ENCODE results near the gene DDR2.
A peak's percentile ranks its signal among the peaks of the same experiment; 100 is the strongest.
"Not testable (repeated sequence)": the region's sequence is repeated elsewhere in the genome, so short reads cannot be mapped to it uniquely, and the experiment has no call there.

DDR2 gene

DNA sequence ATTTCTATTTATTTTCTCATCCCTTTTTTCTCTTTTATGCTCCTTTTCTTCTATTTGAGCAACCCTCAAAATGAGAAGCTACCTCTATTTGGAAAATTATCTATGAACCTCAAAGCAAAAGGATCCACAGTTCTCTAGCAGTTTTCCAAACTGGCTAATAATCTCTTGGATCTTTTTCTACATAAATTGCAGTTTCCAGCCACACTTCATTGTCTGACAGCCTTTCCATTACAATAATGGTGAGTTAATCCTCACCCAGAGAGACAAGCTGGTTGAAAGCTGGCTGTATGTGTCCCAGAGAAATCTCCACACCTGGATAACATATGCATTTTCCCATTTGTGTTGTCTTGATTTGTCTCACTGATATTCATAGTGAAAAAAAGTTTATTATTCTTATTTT lies 141.7 kb downstream of the DDR2 start:
- DNase-seq (ENCODE audit: low read depth) = no peak

DNA sequence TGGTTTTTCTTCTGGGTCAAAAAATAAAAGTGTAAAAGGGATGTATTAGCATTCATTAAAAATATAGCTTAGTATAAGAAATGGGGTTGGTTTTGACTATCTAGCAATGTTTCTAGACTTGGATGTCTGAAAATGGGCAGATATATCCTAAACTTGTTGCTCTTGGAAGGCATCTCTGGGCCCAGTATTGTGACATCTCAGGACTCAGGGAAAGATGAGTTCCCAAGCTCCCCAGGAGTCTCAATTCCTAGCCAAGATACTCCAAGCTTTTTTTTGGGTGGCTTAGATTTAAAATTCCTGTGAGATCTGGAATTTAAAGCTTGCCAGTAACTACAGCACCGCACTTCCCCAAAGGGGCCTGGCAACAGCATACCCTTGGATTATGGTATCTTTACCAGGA lies 146.8 kb downstream of the DDR2 start:
- DNase-seq (ENCODE audit: low read depth) = no peak

DNA sequence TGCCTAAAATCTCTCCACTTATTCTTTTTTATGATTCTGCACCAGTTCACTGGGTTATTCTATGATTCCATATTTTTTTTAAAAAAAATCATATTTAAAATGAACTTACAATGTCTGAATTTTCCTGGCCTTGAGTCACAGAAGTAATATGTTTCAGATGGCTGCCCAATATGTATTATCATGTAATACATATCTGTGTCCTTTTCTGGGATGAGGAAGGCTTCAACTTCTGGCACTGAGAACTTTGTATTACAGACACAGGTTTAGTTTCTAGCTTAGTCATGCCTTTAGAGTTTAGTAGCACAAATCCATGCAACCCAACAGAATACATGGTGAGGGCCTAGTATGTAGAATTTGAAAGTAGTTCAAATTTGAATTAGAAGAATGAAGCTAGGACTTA lies 150.4 kb downstream of the DDR2 start:
- no peak for DNase-seq (ENCODE audit: low read depth)

DNA sequence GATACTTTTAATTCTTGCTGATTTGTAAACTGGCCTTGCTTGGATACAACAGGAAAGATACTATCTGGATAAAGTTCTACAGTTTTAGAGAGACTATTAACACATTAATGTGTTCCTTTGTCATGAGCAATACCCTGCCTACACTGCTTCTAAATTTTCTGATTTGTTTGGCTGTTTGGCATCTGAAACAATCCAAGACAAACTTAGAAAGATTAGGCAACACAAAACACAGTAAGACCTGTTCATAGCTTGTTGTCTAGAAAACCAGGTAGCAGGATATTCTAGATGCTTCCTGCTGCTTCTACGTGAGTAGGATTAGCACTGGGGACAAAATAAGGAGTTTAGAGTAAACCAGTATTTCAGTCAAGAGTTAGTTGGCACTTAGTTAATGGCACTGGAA lies 152.7 kb downstream of the DDR2 start:
- DNase-seq (ENCODE audit: low read depth) = not testable (repeated sequence)

DNA sequence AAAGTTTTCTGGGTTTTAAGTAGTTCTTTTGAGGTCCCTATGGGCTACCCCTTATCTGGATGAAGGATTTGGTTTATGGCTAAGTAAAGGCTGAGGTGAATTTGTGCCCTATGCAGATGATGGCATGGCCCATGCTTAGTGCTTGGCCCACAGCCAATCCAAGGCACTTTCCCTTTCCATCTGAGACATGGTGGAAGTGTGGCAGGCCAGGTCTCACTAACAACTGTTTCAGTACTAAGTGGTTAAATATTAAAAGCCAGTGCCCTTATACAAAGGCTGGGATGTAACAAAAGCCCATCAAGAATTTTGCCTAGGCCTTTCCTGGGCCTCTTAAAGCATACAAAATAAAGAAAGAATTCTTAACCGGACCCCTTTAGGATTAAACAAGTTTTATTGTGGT lies 156.5 kb downstream of the DDR2 start:
- not testable (repeated sequence) for DNase-seq (ENCODE audit: low read depth)

DNA sequence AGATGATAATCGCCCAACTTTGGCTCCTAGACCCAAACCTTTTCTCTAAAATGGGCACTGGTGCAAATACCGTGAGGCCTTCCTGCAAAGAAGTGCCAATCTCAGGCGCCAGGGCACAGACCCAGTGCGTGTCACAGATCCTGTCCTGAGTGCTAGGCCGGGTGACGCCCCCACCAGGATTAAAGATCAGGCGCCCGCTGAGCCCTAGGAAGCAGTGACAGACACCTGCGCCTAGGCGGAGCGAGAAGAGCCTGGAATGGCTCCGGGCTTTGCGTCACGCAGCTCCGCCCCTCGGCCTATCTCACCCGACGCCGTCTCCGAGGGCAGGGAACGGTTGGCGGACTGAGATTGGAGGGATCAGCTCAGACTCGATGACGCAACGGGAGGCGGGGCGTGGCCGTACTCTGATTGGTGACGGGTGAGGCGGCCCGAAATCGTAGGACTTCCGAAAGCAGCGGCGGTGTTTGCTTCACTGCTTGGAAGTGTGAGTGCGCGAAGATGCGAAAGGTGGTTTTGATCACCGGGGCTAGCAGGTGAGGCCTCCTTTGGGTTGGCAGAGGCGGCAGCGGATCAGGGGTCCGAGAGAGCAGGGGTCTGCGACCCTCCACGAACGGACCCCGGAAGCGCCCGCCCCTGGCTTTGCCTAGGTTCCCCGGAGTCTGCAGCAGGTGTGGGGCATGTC lies 158.2 kb downstream of the DDR2 start, which contains the start of gene HSD17B7:
Gene HSD17B7, plus strand, starts transcription at position 400 of the 682 bp plus-strand sequence. Its CDS starts 99 bp downstream, at position 499.
- peak; percentile 63 for DNase-seq (ENCODE audit: low read depth)

DNA sequence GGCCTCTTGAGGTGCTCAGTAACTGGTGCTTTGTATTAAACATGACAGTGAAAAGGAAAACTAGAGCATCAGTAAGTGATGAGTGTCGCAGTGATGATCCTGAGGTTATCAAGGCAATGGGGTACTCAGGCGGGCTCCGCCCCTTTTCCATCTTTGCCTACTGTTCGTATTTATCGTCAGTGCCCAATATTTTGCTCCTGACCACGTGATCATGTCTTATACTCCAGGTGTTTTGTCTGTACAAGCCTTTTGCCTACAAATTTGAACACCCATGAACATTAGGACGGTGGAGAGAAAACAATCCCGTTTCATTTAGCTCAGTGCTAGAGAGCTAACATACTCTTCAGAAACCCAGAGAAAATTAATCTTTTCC lies 158.7 kb downstream of the DDR2 start:
- DNase-seq (ENCODE audit: low read depth) = not testable (repeated sequence)

DNA sequence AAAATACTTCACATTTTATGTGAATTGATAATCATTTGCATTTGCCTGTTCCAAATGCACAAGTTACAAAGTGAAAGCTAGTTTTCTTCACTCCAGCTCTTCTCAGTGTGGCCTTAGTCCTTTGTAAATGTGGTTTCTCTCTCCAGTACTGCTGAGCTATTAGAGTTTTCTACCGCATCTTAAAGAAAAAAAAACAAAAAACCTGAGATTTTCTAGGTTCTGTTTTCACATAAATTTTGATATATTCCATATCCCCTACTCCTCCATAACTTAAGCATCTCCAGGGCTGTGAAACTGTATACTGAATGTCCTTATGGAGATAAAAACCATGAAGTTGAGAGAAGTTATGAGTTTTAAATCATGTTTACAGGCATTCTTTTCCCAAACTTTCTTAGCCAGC lies 162.0 kb downstream of the DDR2 start:
- not testable (repeated sequence) for DNase-seq (ENCODE audit: low read depth)

DNA sequence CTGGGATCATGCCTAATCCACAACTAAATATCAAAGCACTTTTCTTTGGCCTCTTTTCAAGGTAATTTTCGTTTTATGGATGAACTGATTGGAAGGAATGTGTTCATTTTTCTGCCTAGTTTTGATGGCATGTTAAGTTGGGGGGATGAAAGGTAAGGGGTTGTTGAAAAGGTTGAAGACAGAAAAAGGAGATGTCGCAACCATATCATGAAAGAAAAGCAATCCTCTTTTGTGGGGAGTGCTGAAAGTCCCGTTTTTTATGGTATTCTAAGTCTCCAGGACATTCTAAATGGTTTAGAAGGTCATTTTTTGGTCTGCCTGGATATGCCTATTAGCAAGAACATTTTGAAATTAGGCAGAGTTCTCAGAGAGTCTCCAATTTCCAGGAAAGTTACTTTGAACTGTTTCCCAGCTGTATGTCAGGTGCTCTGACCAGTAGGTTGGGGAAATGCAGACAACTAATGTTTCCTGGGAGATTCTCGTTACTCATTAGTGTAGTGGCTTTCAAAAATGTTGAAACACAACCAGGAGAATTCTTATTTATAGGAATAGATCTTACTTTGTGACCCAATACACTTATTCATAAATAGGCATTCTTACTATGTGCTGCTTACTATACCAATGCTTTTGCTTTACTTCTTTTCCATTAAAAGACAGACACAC lies 164.5 kb downstream of the DDR2 start:
- not testable (repeated sequence) for DNase-seq (ENCODE audit: low read depth)

DNA sequence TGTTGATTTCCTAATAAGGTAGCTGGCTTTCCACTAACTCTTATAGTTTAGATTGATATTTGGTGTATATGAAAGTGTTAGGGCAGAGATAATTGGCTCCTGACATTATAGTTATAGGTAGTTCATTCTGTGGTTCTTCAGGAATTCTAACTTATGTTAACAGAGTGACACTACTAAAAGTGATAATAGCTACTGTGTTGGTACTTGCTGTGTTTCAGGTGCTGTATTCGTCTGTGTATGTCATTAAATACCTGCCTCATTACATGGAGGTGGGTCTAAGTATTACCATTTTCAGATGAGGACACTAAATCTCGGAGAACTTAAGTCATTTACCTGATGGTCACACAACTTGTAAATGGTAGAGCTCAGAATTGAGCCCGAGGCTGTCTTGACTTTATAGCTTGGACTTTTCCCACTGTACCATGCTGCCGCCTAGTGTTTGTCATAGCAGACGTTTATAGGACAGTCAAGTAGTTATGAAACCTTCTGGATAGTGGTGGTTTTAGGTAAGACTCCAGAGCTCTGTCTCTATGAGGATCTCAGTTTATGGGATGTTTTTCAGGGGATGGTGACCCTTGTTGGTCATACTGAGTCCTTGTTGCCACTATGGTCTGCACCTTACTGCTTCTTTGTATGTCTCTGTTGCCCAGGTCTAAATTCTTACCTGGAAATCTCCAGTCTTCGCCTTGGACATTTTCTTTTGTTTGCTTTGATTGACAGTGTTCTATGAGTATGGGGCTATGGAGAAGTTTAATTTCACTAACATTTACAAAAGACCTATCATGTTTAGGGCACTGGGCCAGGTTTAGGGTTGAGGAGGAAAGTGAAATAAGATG lies 167.9 kb downstream of the DDR2 start:
- not testable (repeated sequence) for DNase-seq (ENCODE audit: low read depth)

DNA sequence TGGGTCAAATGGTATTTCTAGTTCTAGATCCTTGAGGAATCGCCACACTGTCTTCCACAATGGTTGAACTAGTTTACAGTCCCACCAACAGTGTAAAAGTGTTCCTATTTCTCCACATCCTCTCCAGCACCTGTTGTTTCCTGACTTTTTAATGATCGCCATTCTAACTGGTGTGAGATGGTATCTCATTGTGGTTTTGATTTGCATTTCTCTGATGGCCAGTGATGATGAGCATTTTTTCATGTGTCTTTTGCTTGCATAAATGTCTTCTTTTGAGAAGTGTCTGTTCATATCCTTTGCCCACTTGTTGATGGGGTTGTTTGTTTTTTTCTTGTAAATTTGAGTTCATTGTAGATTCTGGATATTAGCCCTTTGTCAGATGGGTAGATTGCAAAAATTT lies 175.2 kb downstream of the DDR2 start:
- not testable (repeated sequence) for DNase-seq (ENCODE audit: low read depth)

DNA sequence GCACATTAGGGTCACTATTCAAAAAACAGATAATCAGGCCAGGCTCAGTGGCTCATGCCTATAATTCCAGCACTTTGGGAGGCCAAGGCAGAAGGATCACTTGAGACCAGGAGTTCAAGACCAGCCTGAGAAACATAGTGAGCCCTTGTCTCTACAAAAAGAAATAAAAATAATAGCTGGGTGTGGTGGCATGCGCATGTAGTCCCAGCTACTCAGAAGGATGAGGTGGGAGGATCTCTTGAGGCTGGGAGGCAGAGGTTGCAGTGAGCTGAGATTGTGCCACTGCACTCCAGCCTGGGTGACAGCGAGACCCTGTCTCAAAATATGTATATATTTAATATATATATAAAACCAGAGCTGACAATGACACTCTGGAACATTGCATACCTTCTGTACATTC lies 180.1 kb downstream of the DDR2 start:
- not testable (repeated sequence) for DNase-seq (ENCODE audit: low read depth)

DNA sequence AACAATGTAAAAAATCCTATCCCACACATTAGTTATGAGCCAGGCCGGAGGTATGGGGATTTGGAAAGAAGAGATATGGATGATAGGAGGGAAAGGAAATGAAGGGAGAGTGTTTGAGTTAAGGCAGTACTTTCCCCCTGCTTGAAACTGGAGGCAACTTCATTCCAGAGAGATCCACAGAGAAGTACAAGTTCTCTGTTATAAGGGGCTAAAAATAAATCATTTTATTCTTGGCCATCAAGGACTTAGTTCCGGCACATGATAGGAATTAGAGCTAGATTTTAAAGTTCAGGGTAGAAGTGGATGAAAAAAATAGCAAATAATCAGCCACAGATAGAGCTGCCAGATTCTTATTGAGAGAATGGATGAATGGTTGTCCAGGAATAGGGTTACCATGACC lies 185.9 kb downstream of the DDR2 start:
- not testable (repeated sequence) for DNase-seq (ENCODE audit: low read depth)

DNA sequence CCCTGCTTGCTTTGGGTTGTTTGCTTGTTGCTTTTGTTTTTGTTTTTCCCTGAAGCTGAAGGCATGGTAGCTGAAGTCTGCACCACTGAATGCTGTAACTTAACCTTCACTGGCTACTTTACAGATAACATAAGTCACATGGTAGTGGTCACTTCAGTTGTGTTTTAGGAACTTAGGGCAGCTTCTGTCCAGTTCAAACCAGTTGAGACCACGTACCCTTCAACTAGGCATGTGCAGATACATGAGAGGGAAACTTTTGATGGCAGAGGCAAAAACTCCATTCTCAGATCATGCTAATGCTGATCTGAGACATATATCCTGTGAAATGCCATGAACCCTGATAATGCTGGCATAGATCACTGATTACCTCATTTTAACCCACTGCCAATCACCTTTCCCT lies 186.4 kb downstream of the DDR2 start:
- not testable (repeated sequence) for DNase-seq (ENCODE audit: low read depth)

DNA sequence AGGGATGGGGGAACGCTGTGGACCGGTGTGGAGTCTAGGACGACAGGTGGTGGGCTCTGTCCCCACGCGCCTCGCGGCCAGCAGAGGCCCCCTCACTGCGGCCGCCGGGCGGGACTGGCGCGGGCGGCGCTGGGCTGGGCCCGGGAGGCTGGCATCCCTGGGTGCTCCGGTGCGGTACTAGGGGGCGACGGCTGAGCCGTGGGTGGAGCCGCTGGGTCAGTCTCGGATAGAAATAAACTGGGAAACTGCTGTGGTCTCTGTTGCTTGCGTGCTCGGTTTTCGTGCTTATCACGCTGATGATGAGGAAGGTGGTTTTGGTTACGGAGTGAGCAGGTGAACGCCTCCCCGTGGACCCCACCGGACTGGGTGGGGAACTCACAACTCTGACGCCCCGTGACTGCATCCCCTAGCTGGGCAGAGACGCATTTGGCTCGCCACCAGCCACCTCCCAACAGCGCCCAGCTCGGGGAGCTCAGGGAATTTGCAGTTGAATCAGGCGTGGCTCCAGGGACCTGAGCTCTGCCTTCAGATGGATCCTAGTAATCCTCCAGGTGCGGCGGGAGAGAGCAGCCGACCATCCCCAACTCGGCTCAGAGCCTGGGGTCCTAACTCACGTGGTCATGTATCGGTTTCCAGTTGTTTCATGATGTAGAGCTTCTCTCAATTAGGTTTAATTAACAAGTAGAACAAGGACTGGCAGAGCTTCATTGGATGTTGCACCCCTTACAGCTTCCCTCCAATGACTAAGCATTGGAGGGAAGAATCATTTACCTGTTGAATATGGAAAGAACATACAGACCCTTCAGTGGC lies 190.3 kb downstream of the DDR2 start:
- no peak for DNase-seq (ENCODE audit: low read depth)

DNA sequence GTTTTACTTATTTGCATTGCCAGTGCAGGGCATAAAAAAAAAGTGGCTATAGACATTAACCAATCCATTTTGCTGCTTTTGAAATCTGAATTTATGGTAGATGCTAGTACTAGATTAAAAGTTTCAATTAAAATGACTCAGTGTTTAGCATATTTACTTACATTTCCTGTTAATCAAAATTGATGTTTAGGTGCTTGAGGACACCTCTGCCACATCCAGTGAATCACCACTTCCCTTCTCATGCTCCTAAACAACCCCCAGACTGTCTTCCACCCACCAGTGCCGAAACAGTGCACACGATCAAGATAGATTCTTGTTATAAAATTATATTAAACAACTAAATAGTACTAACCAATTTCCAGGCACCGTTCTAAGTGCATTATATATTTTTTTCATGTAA lies 191.0 kb downstream of the DDR2 start:
- DNase-seq (ENCODE audit: low read depth) = no peak

DNA sequence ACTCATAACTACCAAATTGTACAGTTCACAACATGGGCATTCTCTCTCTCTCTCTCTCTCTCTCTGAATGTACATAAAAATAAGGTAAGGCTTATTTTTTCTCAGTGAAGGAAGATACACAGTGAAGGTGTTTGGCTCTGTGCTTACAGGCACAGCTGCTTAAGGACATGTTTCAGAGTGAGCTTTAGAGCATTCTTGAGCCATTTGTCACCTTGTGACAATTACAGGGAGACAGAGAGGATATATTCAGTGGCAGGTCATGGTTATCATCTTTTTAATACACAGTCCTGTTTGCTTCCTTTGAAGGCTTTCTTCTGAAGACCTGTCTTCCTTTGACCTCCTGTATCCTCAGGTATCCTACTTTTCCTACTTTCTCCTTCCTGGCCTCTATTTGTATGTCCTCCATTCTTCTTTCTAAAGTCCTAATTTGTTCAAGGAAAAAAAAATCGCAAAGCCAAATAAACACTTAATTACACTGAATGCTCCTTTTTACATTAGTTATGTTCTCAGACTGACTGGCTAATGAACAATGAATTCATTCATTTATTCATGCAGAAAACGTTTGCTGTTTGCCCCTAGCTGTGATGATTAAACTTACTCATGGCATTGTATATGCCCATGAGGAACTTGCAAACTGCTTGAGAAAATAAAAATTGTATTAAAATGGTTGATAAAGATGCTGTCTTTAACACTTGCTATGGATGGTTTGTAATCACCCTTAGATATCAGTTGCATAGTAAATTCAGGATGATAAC lies 191.7 kb downstream of the DDR2 start:
- DNase-seq (ENCODE audit: low read depth) = no peak

DNA sequence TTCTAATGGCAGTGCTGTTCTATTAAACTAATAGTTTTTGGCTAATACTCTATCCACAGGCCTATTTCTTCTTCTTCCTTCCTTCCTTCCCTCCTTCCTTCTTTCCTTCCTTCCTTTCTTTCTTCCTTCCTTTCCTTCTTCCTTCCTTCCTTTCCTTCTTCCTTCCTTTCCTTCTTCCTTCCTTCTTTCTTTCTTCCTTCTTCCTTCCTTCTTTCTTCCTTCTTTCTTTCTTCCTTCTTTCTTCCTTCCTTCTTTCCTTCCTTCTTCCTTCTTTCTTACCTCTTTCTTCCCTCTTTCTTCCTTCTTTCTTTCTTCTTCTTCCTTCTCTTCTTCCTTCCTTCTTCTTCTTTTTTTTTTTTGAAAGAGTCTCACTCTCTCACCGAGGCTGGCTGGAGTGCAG lies 197.0 kb downstream of the DDR2 start:
- DNase-seq (ENCODE audit: low read depth) = no peak

DNA sequence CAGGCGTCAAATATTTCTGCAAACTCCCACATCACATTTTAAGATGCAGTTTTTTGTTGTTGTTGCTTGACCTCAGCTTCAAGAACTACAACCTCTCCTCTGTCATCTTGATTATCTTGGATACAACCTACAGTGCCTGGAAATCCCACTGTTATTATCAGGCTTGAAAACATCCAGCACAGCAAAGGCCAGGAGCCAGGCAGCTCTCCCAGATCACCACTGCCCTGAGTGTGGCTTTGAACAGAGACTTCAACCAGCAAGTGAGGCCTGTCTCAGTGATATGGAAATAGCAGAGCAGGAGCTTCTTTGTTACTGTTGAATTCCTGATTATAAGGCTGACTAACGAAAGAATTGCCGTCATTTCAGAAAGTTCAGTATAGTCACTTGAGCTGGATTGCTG lies 200.2 kb downstream of the DDR2 start:
- no peak for DNase-seq (ENCODE audit: low read depth)

DNA sequence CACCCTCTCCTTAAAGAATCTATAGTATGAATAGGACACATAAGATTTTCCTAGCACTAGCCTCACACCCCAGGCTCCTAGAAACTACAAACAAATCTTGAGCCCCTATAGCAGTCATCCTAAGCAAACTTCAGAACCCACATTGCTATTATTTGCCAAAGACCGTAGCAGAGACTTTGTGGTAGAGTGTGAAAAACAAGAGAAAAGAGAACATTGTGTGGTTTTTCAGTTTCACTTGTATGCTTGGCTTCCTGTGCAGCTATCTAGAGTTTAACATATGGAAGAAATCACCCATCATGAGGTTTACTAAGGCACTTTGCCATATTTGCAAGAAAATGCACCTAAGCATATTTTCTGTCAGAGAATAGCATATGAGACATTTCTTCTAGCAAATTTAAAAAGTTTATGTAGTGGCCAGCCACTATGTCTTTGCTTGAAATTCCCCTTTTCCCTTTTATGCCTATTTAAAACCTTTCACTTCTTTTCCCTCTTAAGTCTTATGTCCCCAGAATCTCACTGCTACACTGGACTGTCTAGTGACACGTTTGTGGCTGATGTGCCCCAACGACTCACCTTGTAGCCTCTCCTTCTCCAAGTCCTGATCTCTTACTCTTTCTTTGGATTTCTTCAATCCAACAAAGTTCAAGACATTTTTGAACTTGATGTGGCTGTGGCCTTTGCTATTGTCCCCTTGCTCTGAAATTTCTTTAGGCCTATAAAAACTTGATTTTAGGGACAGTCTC lies 203.1 kb downstream of the DDR2 start:
- DNase-seq (ENCODE audit: low read depth) = no peak
